Endometrial microvascular endothelial cells (primary cell): ENCODE results near the gene URAD. TPM values are rescaled to one million over a fixed set of nuclear protein-coding genes. Genes with fewer than 3 reads are reported as not detected.

Experiments
- in situ Hi-C: cut with HindIII; loops from 2 replicates; pipeline ENCODE4 v1.10.0; 2017; ENCODE audit warnings: low sequenced_read_pairs, low pct_unique_long_range_greater_than_20kb; ENCODE audit errors: inconsistent ontology term
- total RNA-seq: library from RNA; depleted of rRNA; stranded (reverse); fragments of >200 nt; gene quantifications from one replicate; pipeline ENCODE4 v1.2.3, GENCODE V29; 2015; ENCODE audit errors: inconsistent ontology term

The URAD gene
- total RNA-seq, 1 donor from 2014 or later: not detected

GRCh38 chr13:28001837-28002473 is 13.5 kb upstream of the URAD start:
- in situ Hi-C loops: no loop called here

- in situ Hi-C loops: no loop called here
Measured at GRCh38 chr13:28001049-28001448, 12.6 kb upstream of the URAD start.

- in situ Hi-C loops: no loop called here
Measured at GRCh38 chr13:28000567-28000966, 12.1 kb upstream of the URAD start.

- in situ Hi-C loops: no loop called here
Measured at GRCh38 chr13:27997904-27998522, 9.5 kb upstream of the URAD start.

- in situ Hi-C loops: no loop called here
Measured at GRCh38 chr13:27991881-27992280, 3.4 kb upstream of the URAD start.

GRCh38 chr13:27985600-27985999 is 2.9 kb downstream of the URAD start:
- in situ Hi-C loops: no loop called here

- in situ Hi-C loops: no loop called here
Measured at GRCh38 chr13:27982361-27982760, 6.1 kb downstream of the URAD start.

- in situ Hi-C loops: no loop called here
Measured at GRCh38 chr13:27981006-27981708, 7.3 kb downstream of the URAD start.

GRCh38 chr13:27980280-27980998 is 8.1 kb downstream of the URAD start:
- in situ Hi-C loops: no loop called here

GRCh38 chr13:27979765-27980279 is 8.7 kb downstream of the URAD start:
- in situ Hi-C loops: no loop called here

GRCh38 chr13:27979001-27979643 is 9.4 kb downstream of the URAD start:
- in situ Hi-C loops: no loop called here

GRCh38 chr13:27978301-27978968 is 10.1 kb downstream of the URAD start:
- in situ Hi-C loops: no loop called here

GRCh38 chr13:27977476-27978300 is 10.8 kb downstream of the URAD start:
- in situ Hi-C loops: no loop called here

GRCh38 chr13:27976362-27977091 is 12.0 kb downstream of the URAD start:
- in situ Hi-C loops: no loop called here

GRCh38 chr13:27975564-27976361 is 12.7 kb downstream of the URAD start:
- in situ Hi-C loops: no loop called here

- in situ Hi-C loops: no loop called here
Measured at GRCh38 chr13:27973961-27974662, 14.4 kb downstream of the URAD start.
